ENCODE measurements around the gene NSD2. TPM values are rescaled to one million over a fixed set of nuclear protein-coding genes. Genes with fewer than 3 reads are reported as not detected.

Gene NSD2
- polyA plus RNA-seq, 3 donors from 2014 or later: 1.8 to 7.2 (median 4.4) TPM

DNA sequence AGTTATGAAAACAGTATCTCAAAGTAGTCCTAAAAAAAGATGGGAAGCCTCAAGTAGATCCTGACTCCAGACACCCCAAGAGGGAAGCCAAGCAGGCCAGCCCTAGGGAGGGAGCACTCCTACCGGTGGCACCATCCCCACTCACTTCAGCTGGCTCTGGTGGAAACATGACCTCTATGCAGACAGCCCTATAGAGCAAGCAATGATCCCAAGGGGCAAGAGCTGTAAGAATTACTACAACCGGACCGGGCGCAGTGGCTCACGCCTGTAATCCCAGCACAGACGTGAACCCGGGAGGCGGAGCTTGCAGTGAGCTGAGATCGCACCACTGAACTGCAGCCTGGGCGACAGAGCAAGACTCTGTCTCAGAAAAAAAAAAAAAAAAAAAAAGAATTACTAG is 20.9 kb upstream of the NSD2 start:
- Mint-ChIP-seq H3K27me3 (ENCODE audit: low read depth in 3 of 3) (peaks cover 0 to 2% (median 0%) of the 10 kb centered on the region in 3 donors), H3K27ac (no peak overlapping the region), H3K9me3 (no peaks in the 10 kb centered on the region), H3K4me1 (peaks cover 30 to 39% of the 10 kb centered on the region in 2 donors), H3K36me3 (peaks cover 0 to 9% (median 0%) of the 10 kb centered on the region in 3 donors), H3K4me3 (no peak overlapping the region)
- no peak for DNase-seq

DNA sequence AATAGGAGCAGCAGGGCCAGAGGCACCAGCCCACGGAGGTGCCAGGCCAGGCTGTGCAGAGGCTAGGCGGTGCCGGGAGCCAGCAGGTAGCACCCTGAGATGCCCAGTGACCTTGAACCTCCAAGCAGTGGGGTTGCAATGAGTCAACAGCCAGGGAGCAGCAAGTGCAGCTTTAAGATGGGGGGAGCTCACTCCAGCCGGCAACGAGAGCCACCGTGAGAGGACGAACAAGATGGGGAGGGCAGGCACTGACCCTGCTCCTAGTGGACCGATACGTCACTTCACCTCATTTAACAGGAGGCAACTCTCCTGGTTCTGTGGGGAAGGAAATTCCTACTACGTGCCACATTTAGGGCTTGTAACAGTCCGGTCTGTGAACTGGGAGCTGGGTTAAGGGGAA is 20.0 kb upstream of the NSD2 start:
- Mint-ChIP-seq H3K4me1 (peaks cover 30 to 39% of the 10 kb centered on the region in 2 donors), H3K27ac (peak overlapping the region in 1 of 6 donors; percentile 60), H3K36me3 (peaks cover 0 to 9% (median 0%) of the 10 kb centered on the region in 3 donors), H3K9me3 (no peaks in the 10 kb centered on the region), H3K4me3 (no peak overlapping the region), H3K27me3 (ENCODE audit: low read depth in 3 of 3) (peaks cover 0 to 2% (median 0%) of the 10 kb centered on the region in 3 donors)
- DNase-seq: no peak

DNA sequence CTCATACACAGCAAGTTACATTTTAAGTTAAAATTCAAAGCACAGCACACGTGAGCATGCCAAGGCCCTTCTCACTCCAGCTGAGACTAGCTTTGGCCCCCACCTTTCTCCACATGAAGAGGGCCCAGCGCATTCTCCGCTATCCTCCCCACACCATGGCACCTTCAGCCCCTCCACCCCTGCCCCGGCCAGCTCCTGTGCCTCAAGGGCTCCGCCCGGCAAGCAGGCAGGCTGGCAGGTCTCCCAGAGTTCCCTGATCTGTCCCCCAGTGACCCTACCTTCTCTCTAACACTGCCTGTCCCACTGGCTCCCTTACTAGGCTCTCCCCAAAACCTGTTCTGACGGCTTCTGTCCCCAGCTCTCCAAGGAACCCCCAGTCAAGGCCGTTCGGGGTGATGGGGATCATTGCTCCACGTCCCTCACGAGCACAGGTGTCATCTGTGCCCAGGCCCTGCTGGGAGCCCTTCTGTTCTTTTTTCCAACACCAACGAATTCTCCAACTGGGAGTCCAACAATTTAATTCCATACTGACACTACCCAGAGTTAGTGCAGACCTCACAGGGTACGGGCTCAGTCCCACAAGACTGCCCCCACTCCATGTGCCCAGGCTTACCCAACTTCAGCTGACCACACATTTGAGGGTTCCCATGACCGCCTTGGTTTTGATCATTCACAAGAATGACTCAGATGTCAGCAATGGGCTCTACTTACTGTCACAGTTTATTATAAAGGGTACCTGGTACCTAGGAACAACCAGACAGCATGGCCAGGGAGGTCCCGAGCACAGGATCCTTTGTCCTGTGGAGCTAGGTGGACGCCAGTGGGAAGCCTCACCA is 19.4 kb upstream of the NSD2 start:
- peaks cover 30 to 39% of the 10 kb centered on the region in 2 donors for H3K4me1 Mint-ChIP-seq
- H3K4me3 Mint-ChIP-seq: no peak overlapping the region

DNA sequence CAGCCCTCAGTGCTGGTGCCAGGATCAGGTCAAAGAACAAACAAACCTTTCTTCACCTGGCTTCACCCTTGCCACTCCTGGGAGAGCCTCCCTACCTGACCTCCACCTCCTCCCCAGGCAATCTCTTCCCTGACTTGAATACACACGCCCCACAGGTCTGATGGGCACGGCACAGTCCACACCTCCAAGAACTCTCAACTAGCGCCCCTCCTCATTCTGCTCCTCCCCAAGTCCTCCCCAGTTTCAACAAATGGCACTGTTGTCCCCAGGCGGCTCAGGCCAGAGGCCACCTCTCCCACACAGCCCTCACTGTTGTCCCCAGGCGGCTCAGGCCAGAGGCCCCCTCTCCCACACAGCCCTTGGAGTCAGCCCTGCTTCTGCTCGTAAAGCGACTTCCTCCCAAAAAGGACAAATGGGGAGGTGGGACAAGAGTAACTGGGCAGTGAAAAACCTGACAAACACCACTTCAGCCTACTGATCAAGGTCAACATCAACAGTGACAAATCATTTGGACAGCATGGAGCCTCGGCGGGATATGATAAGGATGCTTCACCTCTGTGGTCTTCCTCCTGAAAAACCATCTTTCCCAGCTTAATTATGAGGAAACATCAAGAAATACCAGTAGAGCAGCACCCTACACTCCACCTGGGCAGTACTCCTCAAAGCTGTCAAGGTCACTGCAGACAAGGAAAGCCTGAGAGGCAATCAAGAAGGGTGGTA is 18.1 kb upstream of the NSD2 start:
- H3K4me3 Mint-ChIP-seq: peak overlapping the region in 1 of 5 donors; percentile 35
- DNase-seq: no peak
- peak overlapping the region in 3 of 6 donors; percentile 41 to 57 (median 49) for H3K27ac Mint-ChIP-seq
- no peaks in the 10 kb centered on the region for H3K9me3 Mint-ChIP-seq
- no peaks in the 10 kb centered on the region for H3K36me3 Mint-ChIP-seq
- peaks cover 37 to 48% of the 10 kb centered on the region in 2 donors for H3K4me1 Mint-ChIP-seq
- peaks cover 0 to 6% (median 0%) of the 10 kb centered on the region in 3 donors for H3K27me3 Mint-ChIP-seq (ENCODE audit: low read depth in 3 of 3)

More for the DNA sequence above, 19.4 kb upstream of the NSD2 start:
- H3K27ac Mint-ChIP-seq: peak overlapping the region in 1 of 6 donors; percentile 40
- H3K9me3 Mint-ChIP-seq: no peaks in the 10 kb centered on the region
- no peak for DNase-seq
- peaks cover 0 to 2% (median 0%) of the 10 kb centered on the region in 3 donors for H3K27me3 Mint-ChIP-seq (ENCODE audit: low read depth in 3 of 3)
- peaks cover 0 to 4% (median 0%) of the 10 kb centered on the region in 3 donors for H3K36me3 Mint-ChIP-seq

DNA sequence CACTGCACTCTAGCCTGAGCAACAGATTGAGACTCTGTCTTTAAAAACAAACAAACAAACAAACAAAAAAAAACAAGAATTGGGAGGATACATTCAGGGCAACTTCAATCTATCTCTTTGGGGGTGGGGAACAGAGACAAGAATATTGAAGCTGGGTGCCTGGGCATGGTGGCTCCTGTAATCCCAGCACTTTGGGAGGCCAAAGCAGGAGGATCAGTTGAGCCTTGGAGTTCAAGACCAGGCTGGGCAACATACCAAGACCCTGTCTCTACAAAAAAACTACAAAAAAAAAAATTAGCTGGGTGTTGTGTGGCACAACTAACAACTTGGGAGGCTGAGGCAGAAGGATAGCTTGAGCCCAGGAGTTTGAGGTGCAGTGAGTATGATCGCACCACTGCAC is 16.4 kb upstream of the NSD2 start:
- no peaks in the 10 kb centered on the region for H3K36me3 Mint-ChIP-seq
- H3K4me3 Mint-ChIP-seq: peak overlapping the region; percentile 66 to 85 (median 82)
- peaks cover 37 to 48% of the 10 kb centered on the region in 2 donors for H3K4me1 Mint-ChIP-seq
- H3K27me3 Mint-ChIP-seq (ENCODE audit: low read depth in 3 of 3): peaks cover 0 to 6% (median 0%) of the 10 kb centered on the region in 3 donors
- no peak for DNase-seq
- peak overlapping the region; percentile 45 to 92 (median 56) for H3K27ac Mint-ChIP-seq
- no peaks in the 10 kb centered on the region for H3K9me3 Mint-ChIP-seq

DNA sequence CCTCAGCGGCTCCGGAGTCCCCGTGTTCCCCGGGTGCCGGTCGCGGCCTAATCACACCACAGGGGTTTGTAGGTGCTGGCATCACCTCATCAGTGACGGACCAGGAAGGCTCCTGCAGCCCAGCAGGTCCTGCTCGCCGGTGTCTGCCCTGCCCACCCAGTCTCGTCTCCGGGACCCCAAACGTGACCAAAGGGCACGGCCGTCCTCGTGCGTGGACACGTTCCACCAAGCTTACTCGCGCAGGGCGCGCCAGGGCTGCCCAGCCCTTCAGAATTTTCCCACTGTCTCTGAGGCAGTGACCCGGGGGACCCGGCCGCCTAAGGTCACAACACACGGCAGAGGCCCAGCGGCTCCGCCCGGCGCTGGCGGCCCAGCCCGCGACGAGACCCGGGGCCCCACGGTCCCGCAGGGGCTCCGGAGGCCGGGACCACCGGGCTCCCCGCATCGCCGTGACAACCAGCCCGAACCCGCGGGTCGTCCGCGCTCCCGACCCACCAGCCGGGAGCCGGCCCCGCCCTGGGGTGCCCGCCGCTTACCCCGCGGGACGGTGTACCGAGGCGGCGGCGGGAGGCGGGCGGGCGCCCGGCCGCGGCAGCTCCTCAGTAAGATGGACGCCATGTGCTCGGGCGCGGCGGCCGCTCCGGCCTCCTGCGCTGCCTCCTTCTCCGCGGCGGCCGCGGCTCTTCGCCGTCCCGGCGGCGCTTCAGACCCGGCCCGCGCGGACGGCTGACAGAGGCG is 15.7 kb upstream of the NSD2 start:
- peak in 2 of 3 donors; percentile 19 to 23 for DNase-seq
- peak overlapping the region; percentile 66 to 85 (median 82) for H3K4me3 Mint-ChIP-seq
- H3K36me3 Mint-ChIP-seq: no peaks in the 10 kb centered on the region
- H3K9me3 Mint-ChIP-seq: no peaks in the 10 kb centered on the region
- H3K27ac Mint-ChIP-seq: peak overlapping the region; percentile 45 to 60 (median 50)
- H3K27me3 Mint-ChIP-seq (ENCODE audit: low read depth in 3 of 3): peaks cover 0 to 4% (median 0%) of the 10 kb centered on the region in 3 donors
- peaks cover 36 to 48% of the 10 kb centered on the region in 2 donors for H3K4me1 Mint-ChIP-seq

DNA sequence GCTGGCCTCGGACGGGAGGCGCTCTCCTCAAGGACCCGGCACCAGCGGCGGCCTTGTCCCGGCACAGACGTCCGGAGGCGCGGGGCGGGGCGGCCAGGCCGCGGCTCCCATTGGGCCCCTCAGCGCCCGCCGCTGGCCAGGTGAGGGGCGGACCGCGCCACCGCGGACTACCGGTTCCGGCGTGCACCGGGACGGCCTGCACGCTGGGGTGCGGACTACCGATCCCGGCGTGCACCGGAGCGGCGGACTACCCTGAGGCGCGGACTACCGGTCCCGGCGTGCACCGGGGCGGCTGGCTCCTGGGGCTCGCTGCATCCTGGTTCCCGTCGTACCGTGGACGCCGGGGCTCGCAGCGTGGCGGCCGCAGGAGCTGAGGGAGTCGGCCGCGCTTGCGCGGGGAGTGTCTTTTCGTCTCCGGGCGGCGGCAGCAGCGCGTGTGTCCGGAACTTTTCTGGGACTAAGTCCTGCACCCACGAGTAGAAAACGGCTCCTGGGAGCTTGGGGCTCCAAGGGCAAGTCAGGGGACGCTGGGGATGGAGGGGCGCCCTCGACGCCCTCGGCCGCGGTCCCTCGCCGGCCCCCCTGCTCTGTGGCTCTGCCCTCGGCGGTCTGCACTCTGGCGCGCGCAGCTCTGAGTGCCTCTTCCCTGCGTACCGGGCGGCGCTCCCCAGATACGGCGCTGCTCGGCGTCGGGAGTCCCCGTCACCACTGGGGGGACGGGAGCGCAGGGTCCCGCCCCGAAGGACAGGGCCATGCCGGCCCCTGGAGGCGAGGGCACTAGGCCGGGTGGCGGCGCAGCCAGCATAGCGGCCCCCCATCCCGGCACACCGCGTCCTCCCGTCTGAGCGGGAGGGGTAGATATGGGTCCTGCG is 14.9 kb upstream of the NSD2 start, which contains the start of gene LETM1:
Gene LETM1 (minus strand): TSS at position 86 of the 872 bp plus-strand sequence. CDS start 206 bp downstream, outside the sequence.
- peak within 1 kb of the TSS; percentile 45 to 74 (median 51) for H3K27ac Mint-ChIP-seq
- H3K9me3 Mint-ChIP-seq: no peaks in the 10 kb centered on the region
- H3K4me1 Mint-ChIP-seq: peaks cover 31 to 42% of the 10 kb centered on the region in 2 donors
- H3K36me3 Mint-ChIP-seq: no peaks in the 10 kb centered on the region
- peak within 1 kb of the TSS; percentile 75 to 85 (median 84) for H3K4me3 Mint-ChIP-seq
- peaks cover 0 to 4% (median 2%) of the 10 kb centered on the region in 3 donors for H3K27me3 Mint-ChIP-seq (ENCODE audit: low read depth in 3 of 3)
- peak; percentile 89 to 91 (median 90) for DNase-seq

DNA sequence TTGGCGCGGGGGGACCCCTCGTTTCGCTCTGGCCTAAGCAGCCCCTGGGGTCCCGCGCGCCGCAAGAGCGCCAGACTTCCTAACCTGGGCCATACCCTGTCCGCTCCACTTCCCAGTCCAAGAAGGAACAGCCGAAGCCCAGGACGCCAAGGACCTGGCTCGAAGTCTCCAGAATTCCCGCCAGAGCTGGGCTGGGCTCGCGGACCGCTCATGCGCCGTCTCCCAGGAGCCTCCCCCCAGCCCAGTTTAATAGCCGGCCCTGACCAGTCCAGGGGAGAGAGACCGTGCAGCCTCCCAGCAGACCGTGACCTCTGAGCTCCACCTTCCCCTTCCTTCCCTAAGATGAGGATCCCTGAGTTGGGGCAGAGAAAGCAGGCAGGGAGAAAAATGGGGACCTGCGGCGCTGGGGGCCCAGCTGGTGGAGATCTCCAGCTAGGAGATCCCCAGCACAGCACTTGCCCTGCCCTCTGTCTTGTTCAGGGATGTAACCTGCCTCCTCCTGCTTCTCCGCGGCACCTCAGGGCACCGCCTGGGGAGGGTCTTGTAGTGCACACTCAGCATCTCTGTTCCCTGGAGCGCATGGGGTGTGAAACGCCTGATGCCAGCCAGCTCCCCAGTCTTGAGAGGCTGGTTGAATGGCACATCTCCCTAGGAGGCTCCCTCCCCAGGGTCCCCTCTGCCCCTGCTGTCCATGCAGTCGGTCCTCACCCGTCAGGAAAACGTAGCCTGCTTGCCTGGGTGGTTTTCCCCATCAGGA is 14.1 kb upstream of the NSD2 start:
- peaks cover 0 to 4% (median 2%) of the 10 kb centered on the region in 3 donors for H3K27me3 Mint-ChIP-seq (ENCODE audit: low read depth in 3 of 3)
- H3K4me3 Mint-ChIP-seq: peak overlapping the region; percentile 62 to 83 (median 77)
- H3K36me3 Mint-ChIP-seq: no peaks in the 10 kb centered on the region
- H3K27ac Mint-ChIP-seq: peak overlapping the region in 2 of 6 donors; percentile 12 to 28
- no peaks in the 10 kb centered on the region for H3K9me3 Mint-ChIP-seq
- peaks cover 35 to 40% of the 10 kb centered on the region in 2 donors for H3K4me1 Mint-ChIP-seq
- DNase-seq: no peak

DNA sequence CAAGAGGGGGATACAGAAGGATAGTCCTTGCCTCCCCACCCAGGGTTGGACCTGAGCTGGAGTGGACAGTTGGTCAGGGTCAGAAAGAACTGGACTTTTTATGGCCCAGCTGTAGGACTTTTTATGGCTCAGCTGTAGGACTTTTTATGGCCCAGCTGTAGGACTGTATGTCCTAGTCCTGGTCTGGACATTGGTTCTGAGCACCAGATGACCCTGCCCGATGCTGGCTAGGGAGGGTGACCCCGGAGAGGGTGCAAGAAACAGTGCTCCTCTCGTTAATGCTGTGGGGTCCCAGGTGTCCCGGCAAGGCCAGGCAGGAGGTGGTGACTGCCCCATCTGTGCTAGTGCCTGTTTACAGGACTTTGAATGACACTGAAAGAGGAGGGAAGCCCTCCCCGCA is 13.3 kb upstream of the NSD2 start:
- Mint-ChIP-seq H3K27ac (no peak overlapping the region), H3K9me3 (no peaks in the 10 kb centered on the region), H3K4me3 (peak overlapping the region in 1 of 5 donors; percentile 77)

DNA sequence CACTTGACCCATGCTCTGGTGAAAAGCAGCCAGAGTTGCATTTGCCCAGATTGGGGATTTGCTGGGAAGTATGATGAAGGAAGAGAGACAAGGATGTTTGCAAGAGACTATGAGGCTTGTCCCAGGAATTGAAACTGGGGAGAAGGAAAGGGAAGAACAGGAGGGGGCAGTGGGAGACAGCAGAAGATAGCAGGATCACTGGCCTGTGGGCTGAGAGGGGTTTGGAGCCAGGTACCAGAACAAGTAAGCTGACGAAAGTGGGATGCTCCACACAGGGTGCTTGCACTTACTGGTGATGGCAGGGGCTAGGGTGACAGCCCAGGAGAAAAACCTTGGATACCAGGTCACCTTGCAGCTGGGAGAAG is 11.8 kb upstream of the NSD2 start:
- peaks cover 0 to 4% (median 2%) of the 10 kb centered on the region in 3 donors for H3K27me3 Mint-ChIP-seq (ENCODE audit: low read depth in 3 of 3)
- no peak for DNase-seq
- no peaks in the 10 kb centered on the region for H3K36me3 Mint-ChIP-seq
- H3K9me3 Mint-ChIP-seq: no peaks in the 10 kb centered on the region
- peaks cover 34 to 38% of the 10 kb centered on the region in 2 donors for H3K4me1 Mint-ChIP-seq
- H3K4me3 Mint-ChIP-seq: peak overlapping the region in 1 of 5 donors; percentile 12
- peak overlapping the region in 1 of 6 donors; percentile 11 for H3K27ac Mint-ChIP-seq

More for the DNA sequence above, 13.3 kb upstream of the NSD2 start:
- no peaks in the 10 kb centered on the region for H3K36me3 Mint-ChIP-seq
- peaks cover 0 to 4% (median 2%) of the 10 kb centered on the region in 3 donors for H3K27me3 Mint-ChIP-seq (ENCODE audit: low read depth in 3 of 3)
- peaks cover 33 to 40% of the 10 kb centered on the region in 2 donors for H3K4me1 Mint-ChIP-seq
- no peak for DNase-seq

DNA sequence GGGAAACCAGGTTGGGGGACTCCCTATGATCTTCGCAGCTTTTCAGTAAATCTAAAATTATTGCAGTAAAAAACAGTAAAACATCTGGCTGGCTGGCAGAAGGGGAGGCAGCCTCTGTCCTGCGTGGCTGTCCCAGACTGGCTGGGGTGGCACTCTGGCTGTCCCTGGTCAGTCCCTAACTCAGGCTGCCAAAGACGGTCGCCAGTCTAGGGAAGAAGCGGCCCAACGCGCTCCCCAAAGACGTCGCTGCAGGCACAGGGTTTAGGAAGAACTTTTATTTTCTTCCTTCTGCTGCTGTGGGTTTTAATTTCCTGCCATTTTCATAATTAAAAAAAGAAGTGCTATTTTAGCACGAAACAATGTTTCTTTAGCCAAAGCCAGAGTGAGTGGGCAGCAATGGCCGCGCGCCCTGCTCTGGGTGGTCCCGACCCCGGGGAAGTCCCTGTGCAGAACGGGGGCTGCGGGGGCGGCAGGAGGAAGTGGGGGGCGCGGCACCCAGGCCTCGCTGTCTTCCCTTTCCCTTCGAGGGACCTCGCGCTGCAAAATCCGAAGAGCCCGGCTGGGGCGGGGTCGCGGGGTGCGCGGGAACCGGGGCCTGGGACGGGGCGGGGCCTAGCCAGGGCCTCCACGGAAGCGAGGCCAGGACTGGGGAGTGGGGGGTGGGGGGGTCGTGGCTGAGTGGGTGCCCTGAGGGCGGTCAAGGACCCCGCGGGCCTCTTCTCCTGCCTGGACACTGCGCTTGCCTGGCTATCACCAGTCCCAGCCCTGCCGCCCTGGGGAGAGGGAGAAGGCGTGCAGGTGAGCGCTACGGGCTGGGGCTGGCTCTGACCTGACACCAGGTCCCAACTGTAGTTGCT is 8.9 kb upstream of the NSD2 start:
- peaks cover 0 to 2% (median 2%) of the 10 kb centered on the region in 3 donors for H3K27me3 Mint-ChIP-seq (ENCODE audit: low read depth in 3 of 3)
- H3K4me3 Mint-ChIP-seq: peak overlapping the region; percentile 79 to 84 (median 81)
- H3K36me3 Mint-ChIP-seq: no peaks in the 10 kb centered on the region
- H3K9me3 Mint-ChIP-seq: no peaks in the 10 kb centered on the region
- no peak for DNase-seq
- peaks cover 22 to 23% of the 10 kb centered on the region in 2 donors for H3K4me1 Mint-ChIP-seq
- peak overlapping the region in 5 of 6 donors; percentile 40 to 80 (median 63) for H3K27ac Mint-ChIP-seq
